NCI-H82 treated with DMSO at 0.1 percent for 48 hours (cell line): ENCODE data around the gene FSCN2.
A peak's percentile ranks its signal among the peaks of the same experiment; 100 is the strongest.

Source experiments
- DNase-seq: peaks from one replicate; lab custom pipeline; 2025; ENCODE audit not compliant: unreplicated experiment; lab: John Stamatoyannopoulos, UW

The FSCN2 gene

GRCh38 chr17:81489998-81490992, 37.9 kb upstream of the FSCN2 start:
- DNase-seq = no peak

GRCh38 chr17:81491181-81491581, 37.0 kb upstream of the FSCN2 start:
- DNase-seq = no peak

GRCh38 chr17:81491761-81492160, 36.4 kb upstream of the FSCN2 start:
- no peak for DNase-seq

GRCh38 chr17:81492202-81492601, 36.0 kb upstream of the FSCN2 start:
- DNase-seq = no peak

- DNase-seq = no peak
These were observed 35.5 kb upstream of the FSCN2 start for GRCh38 chr17:81492706-81493105.

- DNase-seq = no peak
These were observed 34.8 kb upstream of the FSCN2 start for GRCh38 chr17:81493198-81494038.

GRCh38 chr17:81494626-81495377, 33.4 kb upstream of the FSCN2 start:
- DNase-seq = peak; percentile 51

- DNase-seq = no peak
These were observed 29.1 kb upstream of the FSCN2 start for GRCh38 chr17:81498953-81499600.

- DNase-seq = no peak
These were observed 28.6 kb upstream of the FSCN2 start for GRCh38 chr17:81499601-81499970.

- no peak for DNase-seq
These were observed 28.1 kb upstream of the FSCN2 start for GRCh38 chr17:81500047-81500446.

- no peak for DNase-seq
These were observed 25.6 kb upstream of the FSCN2 start for GRCh38 chr17:81502471-81503017.

GRCh38 chr17:81503619-81504018, 24.6 kb upstream of the FSCN2 start:
- DNase-seq = no peak

GRCh38 chr17:81508639-81509206, 19.5 kb upstream of the FSCN2 start:
- no peak for DNase-seq

- DNase-seq = no peak
These were observed 18.8 kb upstream of the FSCN2 start for GRCh38 chr17:81509207-81509971.

GRCh38 chr17:81509972-81510784, 18.0 kb upstream of the FSCN2 start:
- no peak for DNase-seq

- DNase-seq = no peak
These were observed 17.2 kb upstream of the FSCN2 start for GRCh38 chr17:81510785-81511553.

- no peak for DNase-seq
These were observed 16.7 kb upstream of the FSCN2 start for GRCh38 chr17:81511554-81511803.
